Osteoblast (primary cell): ENCODE results near the gene PTPN22. TPM values are rescaled to one million over a fixed set of nuclear protein-coding genes. Genes with fewer than 3 reads are reported as not detected.

Experiments used
- DNase-seq: peaks from one replicate; pipeline ENCODE4 v3.0.0; 2011; ENCODE audit warnings: low spot score, mixed read lengths; ENCODE audit not compliant: insufficient read length; ENCODE audit errors: missing footprints
- H2AFZ ChIP-seq: 2 replicates; pipeline ENCODE4 v1.6.0; 2011; ENCODE audit warnings: mild to moderate bottlenecking, low read length
- H3K27ac ChIP-seq: 2 replicates; pipeline ENCODE4 v1.5.1; 2011; ENCODE audit warnings: mild to moderate bottlenecking, low read depth, low read length, moderate library complexity
- H3K27me3 ChIP-seq: 2 replicates; pipeline ENCODE4 v1.6.0; 2012; ENCODE audit warnings: mild to moderate bottlenecking, control low read depth, inconsistent platforms, low read length, moderate library complexity; ENCODE audit not compliant: insufficient read depth
- H3K36me3 ChIP-seq: 2 replicates; pipeline ENCODE4 v1.5.1; 2011; ENCODE audit warnings: mild to moderate bottlenecking, low read length, control low read depth, moderate library complexity; ENCODE audit not compliant: insufficient read depth
- H3K4me1 ChIP-seq: 2 replicates; pipeline ENCODE4 v1.5.1; 2011; ENCODE audit warnings: mild to moderate bottlenecking, low read length, control low read depth, moderate library complexity; ENCODE audit not compliant: insufficient read depth
- H3K4me2 ChIP-seq: 2 replicates; pipeline ENCODE4 v1.6.0; 2011; ENCODE audit warnings: mild to moderate bottlenecking, low read length; ENCODE audit not compliant: insufficient read depth
- H3K4me3 ChIP-seq: fragments of 200-600 bp; sonication (generic); 3 replicates; pipeline ENCODE4 v1.5.1; 2012; ENCODE audit warnings: mild to moderate bottlenecking, low read length, inconsistent platforms; ENCODE audit not compliant: insufficient read depth
- H3K79me2 ChIP-seq: 2 replicates; pipeline ENCODE4 v1.6.0; 2012; ENCODE audit warnings: mild to moderate bottlenecking, low read length, control low read depth, inconsistent platforms; ENCODE audit not compliant: insufficient read depth
- H3K9me3 ChIP-seq: 2 replicates; pipeline ENCODE4 v1.5.1; 2011; ENCODE audit warnings: low read depth, low read length, control low read depth
- H4K20me1 ChIP-seq: 2 replicates; pipeline ENCODE4 v1.6.0; 2012; ENCODE audit warnings: mild to moderate bottlenecking, low read length, control low read depth; ENCODE audit not compliant: insufficient read depth
- total RNA-seq: library from RNA; depleted of rRNA; stranded (reverse); fragments of >200 nt; gene quantifications from 2 replicates; pipeline ENCODE4 v1.2.3, GENCODE V29; 2012
- TF ChIP-seq, protein P1 (sequence below): IDR thresholded peaks from 2 replicates; pipeline ENCODE4 v1.5.1; 2011; ENCODE audit warnings: mild to moderate bottlenecking, low read depth, low read length, moderate library complexity; ENCODE audit errors: extremely low read depth

The PTPN22 gene
- total RNA-seq, 1 donor = 1.1 TPM

- TF ChIP-seq, protein P1, sequence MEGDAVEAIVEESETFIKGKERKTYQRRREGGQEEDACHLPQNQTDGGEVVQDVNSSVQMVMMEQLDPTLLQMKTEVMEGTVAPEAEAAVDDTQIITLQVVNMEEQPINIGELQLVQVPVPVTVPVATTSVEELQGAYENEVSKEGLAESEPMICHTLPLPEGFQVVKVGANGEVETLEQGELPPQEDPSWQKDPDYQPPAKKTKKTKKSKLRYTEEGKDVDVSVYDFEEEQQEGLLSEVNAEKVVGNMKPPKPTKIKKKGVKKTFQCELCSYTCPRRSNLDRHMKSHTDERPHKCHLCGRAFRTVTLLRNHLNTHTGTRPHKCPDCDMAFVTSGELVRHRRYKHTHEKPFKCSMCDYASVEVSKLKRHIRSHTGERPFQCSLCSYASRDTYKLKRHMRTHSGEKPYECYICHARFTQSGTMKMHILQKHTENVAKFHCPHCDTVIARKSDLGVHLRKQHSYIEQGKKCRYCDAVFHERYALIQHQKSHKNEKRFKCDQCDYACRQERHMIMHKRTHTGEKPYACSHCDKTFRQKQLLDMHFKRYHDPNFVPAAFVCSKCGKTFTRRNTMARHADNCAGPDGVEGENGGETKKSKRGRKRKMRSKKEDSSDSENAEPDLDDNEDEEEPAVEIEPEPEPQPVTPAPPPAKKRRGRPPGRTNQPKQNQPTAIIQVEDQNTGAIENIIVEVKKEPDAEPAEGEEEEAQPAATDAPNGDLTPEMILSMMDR = no peak
- Histone ChIP-seq H3K4me2 (no peak overlapping the region), H3K4me3 (no peak overlapping the region), H3K27ac (no peak overlapping the region), H2AFZ (no peak overlapping the region), H3K9me3 (no peaks in the 10 kb centered on the region), H3K36me3 (no peaks in the 10 kb centered on the region), H3K79me2 (no peaks in the 10 kb centered on the region), H3K27me3 (no peaks in the 10 kb centered on the region), H4K20me1 (no peaks in the 10 kb centered on the region), H3K4me1 (peaks cover 21% of the 10 kb centered on the region)
- DNase-seq = no peak
Observed at GRCh38 chr1:113875714-113876113, 4.2 kb upstream of the PTPN22 start.

DNA sequence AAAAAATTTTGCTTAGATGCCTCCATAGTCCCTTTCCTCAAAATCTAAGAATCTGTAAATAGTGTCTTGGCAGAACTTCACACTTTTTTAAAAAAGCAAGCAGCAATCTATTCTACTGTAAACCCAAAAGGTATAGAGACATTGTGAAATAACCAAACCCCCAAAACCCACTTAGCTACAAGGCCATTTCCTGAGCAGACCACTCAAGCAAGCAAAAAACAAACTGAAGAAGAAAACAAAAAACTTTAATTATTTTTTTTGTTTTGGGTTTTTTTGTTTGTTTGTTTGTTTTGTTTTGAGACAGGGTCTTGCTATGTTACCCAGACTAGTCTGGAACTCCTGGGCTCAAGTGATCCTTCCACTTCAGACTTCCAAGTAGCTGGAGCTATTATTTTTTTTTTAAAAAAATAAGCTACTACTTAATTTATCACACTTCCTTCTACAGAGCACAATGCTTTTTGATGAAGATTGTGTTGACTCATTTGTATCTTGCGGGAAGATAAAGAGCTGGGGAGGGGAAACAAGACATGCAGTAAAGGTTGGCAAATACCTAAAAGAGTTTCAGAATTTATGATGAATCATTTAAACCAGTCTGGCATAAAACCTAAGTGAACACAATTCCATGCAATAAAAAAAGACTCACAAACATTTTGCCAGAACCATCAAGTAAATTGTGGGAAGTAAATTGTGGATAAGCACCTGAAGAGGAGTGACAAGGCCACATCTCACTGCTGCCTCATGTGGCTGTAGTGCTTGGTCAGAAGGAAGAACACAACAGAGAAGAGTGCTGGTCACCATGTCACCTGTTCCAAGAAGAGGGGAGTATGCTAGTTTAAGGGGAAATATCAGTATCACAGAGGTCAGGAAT, 2.7 kb upstream of the PTPN22 start:
- H2AFZ ChIP-seq = no peak overlapping the region
- peaks cover 21% of the 10 kb centered on the region for H3K4me1 ChIP-seq
- no peak overlapping the region for H3K27ac ChIP-seq
- no peaks in the 10 kb centered on the region for H3K36me3 ChIP-seq
- H3K4me3 ChIP-seq = no peak overlapping the region
- H3K9me3 ChIP-seq = no peaks in the 10 kb centered on the region
- no peaks in the 10 kb centered on the region for H3K27me3 ChIP-seq
- TF ChIP-seq, protein P1 = peak; percentile 26
- DNase-seq = no peak
- H3K4me2 ChIP-seq = no peak overlapping the region
- no peaks in the 10 kb centered on the region for H3K79me2 ChIP-seq
- no peaks in the 10 kb centered on the region for H4K20me1 ChIP-seq

- Histone ChIP-seq H3K27ac (peak overlapping the region; percentile 45), H3K36me3 (no peaks in the 10 kb centered on the region), H4K20me1 (no peaks in the 10 kb centered on the region), H3K79me2 (no peaks in the 10 kb centered on the region), H3K4me3 (no peak overlapping the region), H2AFZ (peak overlapping the region; percentile 84), H3K9me3 (no peaks in the 10 kb centered on the region), H3K4me1 (peaks cover 35% of the 10 kb centered on the region), H3K4me2 (no peak overlapping the region), H3K27me3 (no peaks in the 10 kb centered on the region)
- TF ChIP-seq, protein P1 = no peak
- no peak for DNase-seq
Observed at GRCh38 chr1:113872219-113872935, 865 bp upstream of the PTPN22 start.

DNA sequence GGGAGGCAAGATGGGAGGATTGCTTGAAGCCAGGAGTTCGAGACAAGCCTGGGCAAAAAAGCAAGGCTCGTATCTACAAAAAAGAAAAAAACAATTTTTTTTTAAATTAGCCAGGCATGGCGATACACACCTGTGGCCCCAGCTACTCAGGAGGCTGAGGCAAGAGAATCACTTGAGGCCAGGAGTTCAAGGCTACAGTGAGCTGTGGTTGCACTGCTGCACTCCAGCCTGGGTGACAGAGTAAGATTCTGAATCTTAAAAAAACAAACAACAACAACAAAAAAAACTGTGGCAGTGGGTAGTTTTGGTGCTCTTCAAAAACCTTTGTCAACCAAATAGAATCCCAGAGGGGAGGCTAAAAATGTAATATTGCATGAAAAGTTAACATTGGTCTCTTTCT, 734 bp downstream of the PTPN22 start:
- Histone ChIP-seq H3K4me3 (no peak overlapping the region), H3K4me2 (no peak overlapping the region), H3K4me1 (peaks cover 35% of the 10 kb centered on the region), H3K9me3 (no peaks in the 10 kb centered on the region), H4K20me1 (no peaks in the 10 kb centered on the region), H3K27me3 (no peaks in the 10 kb centered on the region), H3K79me2 (no peaks in the 10 kb centered on the region), H2AFZ (no peak overlapping the region), H3K27ac (no peak overlapping the region), H3K36me3 (no peaks in the 10 kb centered on the region)
- TF ChIP-seq, protein P1 = no peak
- no peak for DNase-seq
